Osteoblast (primary cell): Measurements from ENCODE around the gene UCP2. TPM values are rescaled to one million over a fixed set of nuclear protein-coding genes. Genes with fewer than 3 reads are reported as not detected.
"Not testable (repeated sequence)": the region's sequence is repeated elsewhere in the genome, so short reads cannot be mapped to it uniquely, and the experiment has no call there.

Experiments
- DNase-seq: peaks from one replicate; pipeline ENCODE4 v3.0.0; 2011; ENCODE audit warnings: low spot score, mixed read lengths; ENCODE audit not compliant: insufficient read length; ENCODE audit errors: missing footprints
- H2AFZ ChIP-seq: 2 replicates; pipeline ENCODE4 v1.6.0; 2011; ENCODE audit warnings: mild to moderate bottlenecking, low read length
- H3K27ac ChIP-seq: 2 replicates; pipeline ENCODE4 v1.5.1; 2011; ENCODE audit warnings: mild to moderate bottlenecking, low read depth, low read length, moderate library complexity
- H3K27me3 ChIP-seq: 2 replicates; pipeline ENCODE4 v1.6.0; 2012; ENCODE audit warnings: mild to moderate bottlenecking, control low read depth, inconsistent platforms, low read length, moderate library complexity; ENCODE audit not compliant: insufficient read depth
- H3K36me3 ChIP-seq: 2 replicates; pipeline ENCODE4 v1.5.1; 2011; ENCODE audit warnings: mild to moderate bottlenecking, low read length, control low read depth, moderate library complexity; ENCODE audit not compliant: insufficient read depth
- H3K4me1 ChIP-seq: 2 replicates; pipeline ENCODE4 v1.5.1; 2011; ENCODE audit warnings: mild to moderate bottlenecking, low read length, control low read depth, moderate library complexity; ENCODE audit not compliant: insufficient read depth
- H3K4me2 ChIP-seq: 2 replicates; pipeline ENCODE4 v1.6.0; 2011; ENCODE audit warnings: mild to moderate bottlenecking, low read length; ENCODE audit not compliant: insufficient read depth
- H3K4me3 ChIP-seq: fragments of 200-600 bp; sonication (generic); 3 replicates; pipeline ENCODE4 v1.5.1; 2012; ENCODE audit warnings: mild to moderate bottlenecking, low read length, inconsistent platforms; ENCODE audit not compliant: insufficient read depth
- H3K79me2 ChIP-seq: 2 replicates; pipeline ENCODE4 v1.6.0; 2012; ENCODE audit warnings: mild to moderate bottlenecking, low read length, control low read depth, inconsistent platforms; ENCODE audit not compliant: insufficient read depth
- H3K9me3 ChIP-seq: 2 replicates; pipeline ENCODE4 v1.5.1; 2011; ENCODE audit warnings: low read depth, low read length, control low read depth
- H4K20me1 ChIP-seq: 2 replicates; pipeline ENCODE4 v1.6.0; 2012; ENCODE audit warnings: mild to moderate bottlenecking, low read length, control low read depth; ENCODE audit not compliant: insufficient read depth
- CTCF ChIP-seq: IDR thresholded peaks from 2 replicates; pipeline ENCODE4 v1.5.1; 2011; ENCODE audit warnings: mild to moderate bottlenecking, low read depth, low read length, moderate library complexity; ENCODE audit errors: extremely low read depth
- total RNA-seq: library from RNA; depleted of rRNA; stranded (reverse); fragments of >200 nt; gene quantifications from 2 replicates; pipeline ENCODE4 v1.2.3, GENCODE V29; 2012

UCP2 gene
- total RNA-seq, 1 donor: under 0.01 TPM

- no peaks in the 10 kb centered on the region for H3K4me1 ChIP-seq
- H3K4me2 ChIP-seq: no peak overlapping the region
- no peak for TF ChIP-seq CTCF
Observed at GRCh38 chr11:73942010-73942409, 40.6 kb downstream of the UCP2 start.

GRCh38 chr11:73940801-73941570 is 41.7 kb downstream of the UCP2 start:
- no peaks in the 10 kb centered on the region for H3K79me2 ChIP-seq
- H2AFZ ChIP-seq: no peak overlapping the region
- H3K4me3 ChIP-seq: no peak overlapping the region
- no peaks in the 10 kb centered on the region for H4K20me1 ChIP-seq
- no peak for TF ChIP-seq CTCF
- H3K36me3 ChIP-seq: no peaks in the 10 kb centered on the region
- H3K9me3 ChIP-seq: peaks cover 3% of the 10 kb centered on the region
- H3K4me1 ChIP-seq: no peaks in the 10 kb centered on the region
- no peak overlapping the region for H3K27ac ChIP-seq
- H3K27me3 ChIP-seq: no peaks in the 10 kb centered on the region
- no peak for DNase-seq
- H3K4me2 ChIP-seq: no peak overlapping the region

More at GRCh38 chr11:73942010-73942409, 40.6 kb downstream of the UCP2 start:
- no peak overlapping the region for H3K27ac ChIP-seq
- H4K20me1 ChIP-seq: no peaks in the 10 kb centered on the region
- H3K27me3 ChIP-seq: no peaks in the 10 kb centered on the region
- no peaks in the 10 kb centered on the region for H3K36me3 ChIP-seq
- H3K4me3 ChIP-seq: no peak overlapping the region
- H3K79me2 ChIP-seq: no peaks in the 10 kb centered on the region
- H3K9me3 ChIP-seq: peaks cover 6% of the 10 kb centered on the region
- no peak overlapping the region for H2AFZ ChIP-seq
- DNase-seq: no peak

- no peak overlapping the region for H2AFZ ChIP-seq
- H3K4me2 ChIP-seq: no peak overlapping the region
- no peak for TF ChIP-seq CTCF
- H3K27ac ChIP-seq: no peak overlapping the region
- H3K4me1 ChIP-seq: no peaks in the 10 kb centered on the region
- peaks cover 3% of the 10 kb centered on the region for H3K9me3 ChIP-seq
- no peaks in the 10 kb centered on the region for H4K20me1 ChIP-seq
- H3K79me2 ChIP-seq: no peaks in the 10 kb centered on the region
- H3K27me3 ChIP-seq: no peaks in the 10 kb centered on the region
- H3K4me3 ChIP-seq: no peak overlapping the region
- DNase-seq: no peak
- H3K36me3 ChIP-seq: no peaks in the 10 kb centered on the region
Observed at GRCh38 chr11:73939096-73939495, 43.5 kb downstream of the UCP2 start.

- not testable (repeated sequence) for H3K4me3 ChIP-seq, H4K20me1 ChIP-seq, H3K4me1 ChIP-seq, H2AFZ ChIP-seq, DNase-seq, H3K79me2 ChIP-seq, H3K27me3 ChIP-seq, H3K4me2 ChIP-seq, H3K36me3 ChIP-seq, H3K27ac ChIP-seq, H3K9me3 ChIP-seq
Observed at GRCh38 chr11:73936047-73936446, 46.6 kb downstream of the UCP2 start.
